Central memory CD4-positive, alpha-beta T cell (primary cell): ENCODE data around the gene CACNA1B.
"Not testable (repeated sequence)": the region's sequence is repeated elsewhere in the genome, so short reads cannot be mapped to it uniquely, and the experiment has no call there.

Experiments
- DNase-seq: peaks from one replicate; pipeline ENCODE4 v3.0.0; 2022

CACNA1B gene

GRCh38 chr9:138019514-138019913, 141.9 kb downstream of the CACNA1B start:
- DNase-seq: not testable (repeated sequence)

GRCh38 chr9:138020120-138020794, 142.7 kb downstream of the CACNA1B start:
- DNase-seq: no peak

GRCh38 chr9:138020795-138021182, 143.2 kb downstream of the CACNA1B start:
- no peak for DNase-seq

- no peak for DNase-seq
These were observed 143.9 kb downstream of the CACNA1B start for GRCh38 chr9:138021251-138022056.

GRCh38 chr9:138022121-138022741, 144.6 kb downstream of the CACNA1B start:
- no peak for DNase-seq

GRCh38 chr9:138022756-138023393, 145.3 kb downstream of the CACNA1B start:
- no peak for DNase-seq

- DNase-seq: no peak
These were observed 146.0 kb downstream of the CACNA1B start for GRCh38 chr9:138023394-138024124.

- DNase-seq: no peak
These were observed 146.5 kb downstream of the CACNA1B start for GRCh38 chr9:138024131-138024530.

GRCh38 chr9:138024831-138025291, 147.3 kb downstream of the CACNA1B start:
- no peak for DNase-seq

GRCh38 chr9:138025417-138025816, 147.8 kb downstream of the CACNA1B start:
- DNase-seq: no peak

GRCh38 chr9:138025908-138026307, 148.3 kb downstream of the CACNA1B start:
- DNase-seq: no peak

GRCh38 chr9:138028596-138028995, 151.0 kb downstream of the CACNA1B start:
- no peak for DNase-seq

- DNase-seq: no peak
These were observed 153.6 kb downstream of the CACNA1B start for GRCh38 chr9:138031186-138031585.

- no peak for DNase-seq
These were observed 156.4 kb downstream of the CACNA1B start for GRCh38 chr9:138033950-138034349.

- no peak for DNase-seq
These were observed 159.6 kb downstream of the CACNA1B start for GRCh38 chr9:138037140-138037539.

GRCh38 chr9:138038244-138038671, 160.7 kb downstream of the CACNA1B start:
- DNase-seq: no peak

GRCh38 chr9:138040446-138041430, 163.2 kb downstream of the CACNA1B start:
- no peak for DNase-seq

- DNase-seq: no peak
These were observed 164.6 kb downstream of the CACNA1B start for GRCh38 chr9:138042146-138042545.

- no peak for DNase-seq
These were observed 165.1 kb downstream of the CACNA1B start for GRCh38 chr9:138042640-138043039.

- DNase-seq: no peak
These were observed 165.5 kb downstream of the CACNA1B start for GRCh38 chr9:138043061-138043410.
